Muscle of leg (tissue), 16 donors: ENCODE data around the gene MAPKAPK3. TPM values are rescaled to one million over a fixed set of nuclear protein-coding genes. Genes with fewer than 3 reads are reported as not detected.
A peak's percentile ranks its signal among the peaks of the same experiment; 100 is the strongest.

ENCODE experiments used
- DNase-seq: peaks from one replicate; pipeline ENCODE4 v3.0.0; 2013
- H3K27ac ChIP-seq: one replicate; pipeline ENCODE4 v1.5.1; 2013; ENCODE audit warnings: mild to moderate bottlenecking, low read length, control low read depth
- H3K27me3 ChIP-seq: one replicate; pipeline ENCODE4 v1.6.1; 2013; ENCODE audit warnings: low read length; ENCODE audit not compliant: control insufficient read depth, insufficient read depth
- H3K36me3 ChIP-seq: one replicate; pipeline ENCODE4 v1.6.1; 2013; ENCODE audit warnings: low read length; ENCODE audit not compliant: control insufficient read depth, insufficient read depth
- H3K4me1 ChIP-seq: one replicate; pipeline ENCODE4 v1.6.1; 2013; ENCODE audit warnings: low read length; ENCODE audit not compliant: control insufficient read depth, insufficient read depth
- H3K4me3 ChIP-seq: one replicate; pipeline ENCODE4 v1.5.1; 2013; ENCODE audit warnings: low read length, control low read depth
- H3K9me3 ChIP-seq: replicated peaks from 2 replicates; pipeline ENCODE4 v1.6.1; 2013; ENCODE audit warnings: low read depth, low read length; ENCODE audit not compliant: control insufficient read depth
- WGBS: methylation state at CpG from one replicate; pipeline ENCODE4 v1.1.5; 2013; ENCODE audit warnings: missing lambda C conversion rate; ENCODE audit not compliant: insufficient coverage; 5-methylcytosine and 5-hydroxymethylcytosine counted together
- long read RNA-seq, 11 donors: transcript quantifications; one replicate each; lab custom pipeline, GENCODE V29; 2026
- polyA plus RNA-seq, 8 donors: library from polyadenylated mRNA; unstranded; fragments of 120-200 nt; gene quantifications; one replicate each; pipeline versions ENCODE4 v1.2.1 to v1.2.3, GENCODE V29; 2013; ENCODE audit warnings: inconsistent platforms in 1 of 8, low replicate concordance in 1 of 8; ENCODE audit not compliant: insufficient read length in 8 of 8, insufficient read depth in 1 of 8
- total RNA-seq: library from RNA; stranded (reverse); fragments of 120-200 nt; gene quantifications from one replicate; pipeline ENCODE4 v1.2.4, GENCODE V29; 2013

The MAPKAPK3 gene
- 27.7 TPM for total RNA-seq
- polyA plus RNA-seq: 10 to 100 TPM; 14.2 to 32.6 (median 28.3) TPM
- long read RNA-seq, donor 1, partial matches to known transcripts: 0 of 1 reads
- long read RNA-seq, donor 1, other reads (novel, unspliced or antisense): 0 of 1 reads
- long read RNA-seq, donor 2: 0 reads
- long read RNA-seq, donor 3, transcript MAPKAPK3-201 (11 exons, 2,500 nt): major isoform, 7 of 21 reads
- long read RNA-seq, donor 3, partial matches to known transcripts: 11 of 21 reads
- long read RNA-seq, donor 3, other reads (novel, unspliced or antisense): 0 of 21 reads
- long read RNA-seq, donor 4, partial matches to known transcripts: 6 of 7 reads
- long read RNA-seq, donor 4, other reads (novel, unspliced or antisense): 0 of 7 reads
- long read RNA-seq, donor 5, transcript MAPKAPK3-201 (11 exons, 2,500 nt): major isoform, 5 of 37 reads
- long read RNA-seq, donor 5, partial matches to known transcripts: 29 of 37 reads
- long read RNA-seq, donor 5, other reads (novel, unspliced or antisense): 0 of 37 reads
- long read RNA-seq, donor 6, partial matches to known transcripts: 0 of 8 reads
- long read RNA-seq, donor 6, other reads (novel, unspliced or antisense): 0 of 8 reads
- long read RNA-seq, donor 7, partial matches to known transcripts: 0 of 5 reads
- long read RNA-seq, donor 7, other reads (novel, unspliced or antisense): 0 of 5 reads
- long read RNA-seq, donor 8, partial matches to known transcripts: 0 of 6 reads
- long read RNA-seq, donor 8, other reads (novel, unspliced or antisense): 0 of 6 reads
- long read RNA-seq, donor 9, partial matches to known transcripts: 0 of 3 reads
- long read RNA-seq, donor 9, other reads (novel, unspliced or antisense): 0 of 3 reads
- long read RNA-seq, donor 10, partial matches to known transcripts: 0 of 10 reads
- long read RNA-seq, donor 10, other reads (novel, unspliced or antisense): 0 of 10 reads
- long read RNA-seq, donor 11, partial matches to known transcripts: 0 of 4 reads
- long read RNA-seq, donor 11, other reads (novel, unspliced or antisense): 0 of 4 reads

DNA sequence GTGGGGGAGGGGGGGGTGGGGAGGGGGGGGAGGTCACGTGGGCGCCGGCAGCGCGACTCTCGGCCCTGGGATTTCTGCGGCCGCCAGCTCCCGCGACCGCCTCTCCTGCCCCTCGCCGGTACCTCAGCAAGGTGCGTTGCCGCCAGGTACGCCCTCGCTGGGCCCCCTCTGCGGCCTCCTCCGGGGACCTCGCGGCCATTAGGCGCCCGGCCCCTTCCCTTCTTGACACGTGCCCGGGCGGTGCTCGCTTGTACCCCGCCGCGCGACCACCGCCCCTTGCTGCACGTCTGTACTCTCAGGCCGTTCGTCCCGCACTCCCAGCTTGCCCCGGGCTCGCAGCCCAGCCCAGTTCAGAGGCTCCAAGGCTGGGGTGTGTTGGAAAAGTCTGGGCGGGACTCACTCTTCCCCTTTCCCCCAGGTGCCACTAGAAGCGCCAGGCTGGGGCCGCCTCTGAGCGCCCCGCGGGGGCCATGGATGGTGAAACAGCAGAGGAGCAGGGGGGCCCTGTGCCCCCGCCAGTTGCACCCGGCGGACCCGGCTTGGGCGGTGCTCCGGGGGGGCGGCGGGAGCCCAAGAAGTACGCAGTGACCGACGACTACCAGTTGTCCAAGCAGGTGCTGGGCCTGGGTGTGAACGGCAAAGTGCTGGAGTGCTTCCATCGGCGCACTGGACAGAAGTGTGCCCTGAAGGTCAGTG, at the start of gene MAPKAPK3:
Gene MAPKAPK3, plus strand, starts transcription at position 56 of the 696 bp plus-strand sequence. Its CDS starts 415 bp downstream, at position 471.
- peaks cover 4% of the 10 kb centered on the region for H3K36me3 ChIP-seq
- peak within 1 kb of the TSS; percentile 78 for H3K4me3 ChIP-seq
- no peaks in the 10 kb centered on the region for H3K9me3 ChIP-seq
- WGBS: under 1% methylated on average over 35 of the region's 58 CpGs
- H3K4me1 ChIP-seq: peaks cover 37% of the 10 kb centered on the region
- no peaks in the 10 kb centered on the region for H3K27me3 ChIP-seq
- DNase-seq: peak; percentile 66
- H3K27ac ChIP-seq: peak within 1 kb of the TSS; percentile 75

DNA sequence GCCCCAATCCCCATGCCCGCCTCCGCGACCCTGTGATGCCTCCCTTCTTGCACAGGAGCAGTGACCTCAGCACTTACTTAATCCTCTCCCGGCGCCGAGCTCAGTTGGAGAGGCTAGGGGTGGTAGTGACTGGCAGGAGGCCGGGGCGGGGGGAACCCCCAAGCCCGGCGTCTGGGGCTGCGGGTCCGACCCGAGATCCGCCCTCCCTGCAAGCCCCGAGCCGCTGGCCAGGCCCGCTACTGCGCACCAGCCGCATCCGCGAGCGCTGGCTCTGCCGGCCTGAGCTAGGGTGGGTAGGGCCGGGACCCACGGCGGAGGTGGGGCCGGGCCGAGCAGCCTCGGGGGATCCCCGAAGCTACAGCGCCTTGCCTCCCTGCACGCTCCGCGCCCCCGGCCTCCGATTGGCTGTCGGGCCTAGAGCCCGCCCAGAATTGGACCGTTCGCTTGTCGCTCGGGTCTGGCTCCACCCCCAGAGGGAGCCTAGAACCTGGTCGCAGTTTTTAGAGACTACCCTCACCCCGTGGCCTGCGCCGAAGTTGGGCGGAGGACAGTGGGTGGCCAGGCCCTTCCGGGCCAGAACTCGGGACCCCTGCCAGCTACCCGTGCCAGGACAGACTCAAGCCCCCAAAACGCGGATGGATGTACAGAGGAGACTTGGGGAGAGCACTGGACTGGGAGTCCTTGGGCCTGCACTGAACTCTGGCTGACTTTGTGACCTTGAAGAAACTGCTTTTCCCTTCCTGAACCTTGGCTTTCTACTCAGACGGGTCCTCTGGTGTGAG, 49.4 kb upstream of the MAPKAPK3 start, which contains the start of gene C3orf18:
Gene C3orf18, minus strand, starts transcription at position 362 of the 782 bp plus-strand sequence. CDS start 2,048 bp downstream, outside the sequence.
- under 1% methylated on average over 43 of the region's 53 CpGs for WGBS
- Histone ChIP-seq H3K4me1 (peaks cover 46% of the 10 kb centered on the region), H3K9me3 (no peaks in the 10 kb centered on the region), H3K27ac (peak within 1 kb of the TSS; percentile 97), H3K36me3 (peaks cover 20% of the 10 kb centered on the region), H3K4me3 (peak within 1 kb of the TSS; percentile 85), H3K27me3 (no peaks in the 10 kb centered on the region)
- DNase-seq: peak; percentile 96

DNA sequence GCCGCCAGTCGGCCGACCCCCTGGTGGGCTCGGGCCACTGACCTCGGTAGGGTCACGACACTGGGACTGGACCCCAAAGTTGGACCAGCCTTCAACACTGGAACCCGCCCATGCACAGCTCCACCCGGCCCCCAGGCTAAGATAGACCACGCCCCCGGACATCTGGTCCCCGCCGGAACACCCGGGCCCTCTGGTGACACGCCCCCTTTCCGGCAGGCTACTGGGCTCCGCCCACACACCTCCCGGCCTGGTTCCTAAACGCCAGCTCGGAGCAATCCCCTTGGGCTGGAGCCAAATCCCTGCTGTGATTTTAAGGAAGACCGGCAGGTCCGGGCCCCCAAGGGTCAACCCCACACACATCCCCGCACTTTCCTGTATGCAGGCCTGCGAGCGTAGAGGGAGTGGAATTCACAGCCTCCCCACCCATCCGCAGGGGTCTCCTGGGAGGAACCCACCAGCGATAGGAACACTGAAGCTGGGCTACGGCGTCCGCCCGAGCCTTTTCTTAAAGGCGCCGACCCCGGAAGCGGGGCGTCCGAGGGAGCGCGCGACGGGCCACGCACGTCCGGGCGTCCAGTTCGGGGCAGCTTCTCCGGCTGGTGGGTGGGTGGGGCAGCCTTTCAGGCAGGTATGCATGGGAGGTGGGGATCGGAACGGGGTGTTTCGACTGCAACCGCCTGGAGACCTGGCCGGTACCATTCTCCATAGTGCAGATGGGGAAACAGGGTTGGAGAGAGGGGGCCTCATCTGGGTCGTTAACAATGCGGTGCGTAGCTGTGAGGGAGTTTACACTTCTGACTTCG, 47.8 kb upstream of the MAPKAPK3 start, which contains the start of gene HEMK1:
Gene HEMK1, plus strand, starts transcription at position 576 of the 803 bp plus-strand sequence. CDS start 1,583 bp downstream, outside the sequence.
- peak; percentile 98 for DNase-seq
- WGBS: 0% methylated on average over 50 of the region's 55 CpGs
- Histone ChIP-seq H3K27ac (peak within 1 kb of the TSS; percentile 97), H3K27me3 (no peaks in the 10 kb centered on the region), H3K4me1 (peaks cover 45% of the 10 kb centered on the region), H3K9me3 (no peaks in the 10 kb centered on the region), H3K4me3 (peak within 1 kb of the TSS; percentile 85), H3K36me3 (peaks cover 35% of the 10 kb centered on the region)

DNA sequence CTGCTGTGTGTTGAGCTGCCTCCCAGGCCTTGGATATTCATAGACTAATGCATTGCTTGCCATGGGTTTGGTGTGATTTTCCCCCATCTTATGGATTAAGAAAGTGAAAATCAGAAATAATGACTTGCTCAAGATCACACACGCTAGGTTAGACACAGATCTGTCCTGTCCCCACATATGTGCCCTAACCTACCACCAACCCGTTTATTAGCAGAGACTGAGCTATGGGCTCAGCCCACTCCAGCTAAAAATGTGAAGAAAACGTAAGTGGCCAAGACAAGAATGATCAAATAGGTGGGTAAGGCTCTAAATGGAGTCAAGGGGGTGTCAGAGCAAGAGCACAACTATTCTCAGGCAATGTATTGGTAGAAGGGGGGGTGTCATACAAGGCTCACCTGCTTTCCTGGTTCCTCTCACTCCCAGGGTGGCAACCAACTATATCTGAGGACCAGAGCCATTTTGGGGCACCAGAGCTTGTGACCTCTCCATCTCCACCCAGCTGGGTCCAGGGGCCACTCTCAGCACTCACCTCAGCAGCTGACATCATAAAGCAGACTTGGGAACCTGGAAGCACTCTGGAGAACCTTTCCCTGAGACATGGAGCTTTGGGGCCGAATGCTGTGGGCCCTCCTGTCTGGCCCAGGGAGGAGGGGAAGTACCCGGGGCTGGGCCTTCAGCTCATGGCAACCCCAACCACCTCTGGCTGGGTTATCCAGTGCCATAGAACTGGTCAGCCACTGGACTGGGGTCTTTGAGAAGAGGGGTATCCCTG, 46.3 kb upstream of the MAPKAPK3 start:
- 83% methylated on average over 2 of the region's 5 CpGs for WGBS
- peaks cover 44% of the 10 kb centered on the region for H3K4me1 ChIP-seq
- H3K27ac ChIP-seq: peak overlapping the region; percentile 97
- H3K36me3 ChIP-seq: peaks cover 36% of the 10 kb centered on the region
- peak overlapping the region; percentile 85 for H3K4me3 ChIP-seq
- no peak for DNase-seq
- H3K27me3 ChIP-seq: no peaks in the 10 kb centered on the region
- no peaks in the 10 kb centered on the region for H3K9me3 ChIP-seq

DNA sequence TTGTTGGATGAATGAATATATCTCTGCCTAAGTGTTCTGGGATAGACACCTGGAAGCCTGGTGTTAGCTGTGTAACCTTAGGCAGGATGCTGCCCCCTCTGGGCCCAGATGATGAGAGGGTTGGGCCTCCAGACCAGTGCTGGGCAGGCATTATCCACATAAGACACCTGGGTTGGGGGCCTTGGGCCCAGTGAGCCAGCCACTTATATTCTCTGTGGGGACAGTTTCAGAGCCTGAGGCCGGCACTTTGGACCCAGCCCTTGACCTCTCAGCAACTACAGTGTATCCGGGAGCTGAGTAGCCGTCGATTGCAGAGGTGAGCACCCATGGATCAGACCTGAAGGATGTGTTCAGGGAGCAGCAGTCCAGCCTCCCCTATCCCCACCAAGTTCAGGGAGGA, 45.5 kb upstream of the MAPKAPK3 start:
- Histone ChIP-seq H3K27ac (no peak overlapping the region), H3K9me3 (no peaks in the 10 kb centered on the region), H3K27me3 (no peaks in the 10 kb centered on the region), H3K4me3 (no peak overlapping the region), H3K36me3 (peaks cover 41% of the 10 kb centered on the region), H3K4me1 (peaks cover 40% of the 10 kb centered on the region)
- DNase-seq: no peak
- 100% methylated on average over 1 of the region's 4 CpGs for WGBS

DNA sequence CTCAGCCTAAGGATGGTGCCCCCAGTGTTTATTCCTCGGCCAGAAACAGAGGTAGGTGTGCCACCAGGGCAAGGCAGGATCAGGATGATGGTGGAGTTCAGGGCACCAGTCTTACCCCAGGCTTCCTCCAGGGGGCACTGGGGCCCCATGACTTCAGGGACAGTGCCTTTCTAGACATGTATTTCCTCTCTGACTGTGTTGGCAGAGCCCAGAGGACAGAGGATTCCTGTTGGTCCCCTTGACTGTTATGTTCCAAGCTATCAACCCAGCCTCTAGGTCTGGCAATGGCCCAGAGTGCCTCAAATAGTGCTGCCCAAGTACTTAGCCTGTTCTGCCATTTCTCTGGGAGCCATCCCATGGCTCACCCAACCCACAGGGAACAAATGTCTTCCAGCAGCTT, 44.8 kb upstream of the MAPKAPK3 start:
- Histone ChIP-seq H3K27me3 (no peaks in the 10 kb centered on the region), H3K9me3 (no peaks in the 10 kb centered on the region), H3K27ac (no peak overlapping the region), H3K36me3 (peaks cover 47% of the 10 kb centered on the region), H3K4me1 (peaks cover 34% of the 10 kb centered on the region), H3K4me3 (no peak overlapping the region)
- 60% methylated on average over 1 of the region's 1 CpG for WGBS
- peak; percentile 81 for DNase-seq

DNA sequence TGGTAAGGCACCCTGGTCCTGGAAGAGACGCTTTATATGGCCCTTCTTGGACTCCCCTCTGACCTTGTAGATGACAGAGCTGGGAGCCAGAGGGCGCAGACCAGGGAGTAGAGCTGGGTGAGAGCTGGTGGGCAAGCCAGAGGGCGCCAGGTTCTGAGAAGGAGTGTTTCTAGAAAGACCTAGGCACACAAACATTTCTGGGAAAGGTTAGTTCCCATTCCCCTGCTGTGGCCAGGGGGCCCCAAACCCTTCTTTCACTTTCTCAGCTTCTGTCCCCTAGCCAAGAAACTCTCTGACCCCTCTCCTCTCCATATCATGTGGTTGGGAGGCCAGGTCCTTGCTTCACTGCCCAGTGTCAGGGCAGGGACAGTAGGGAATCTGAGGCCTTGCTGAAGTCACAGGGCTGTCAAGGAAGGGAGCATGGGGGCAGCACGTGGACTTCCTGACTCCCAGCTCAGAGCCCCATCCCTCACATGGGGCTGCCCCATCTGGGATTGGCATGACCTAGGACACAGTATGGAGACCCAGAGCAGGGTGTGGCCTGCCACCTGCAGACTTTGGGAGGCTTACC, 44.1 kb upstream of the MAPKAPK3 start:
- H3K27me3 ChIP-seq: no peaks in the 10 kb centered on the region
- DNase-seq: no peak
- no peak overlapping the region for H3K4me3 ChIP-seq
- H3K9me3 ChIP-seq: no peaks in the 10 kb centered on the region
- peaks cover 31% of the 10 kb centered on the region for H3K4me1 ChIP-seq
- WGBS: 80% methylated on average over 1 of the region's 4 CpGs
- no peak overlapping the region for H3K27ac ChIP-seq
- peaks cover 55% of the 10 kb centered on the region for H3K36me3 ChIP-seq
